LoVo (cell line): ENCODE measurements around the gene MYL6.

Experiments used
- DNase-seq: peaks from one replicate; pipeline ENCODE4 v3.0.0-alpha.2; 2016; ENCODE audit warnings: low spot score

MYL6 gene

DNA sequence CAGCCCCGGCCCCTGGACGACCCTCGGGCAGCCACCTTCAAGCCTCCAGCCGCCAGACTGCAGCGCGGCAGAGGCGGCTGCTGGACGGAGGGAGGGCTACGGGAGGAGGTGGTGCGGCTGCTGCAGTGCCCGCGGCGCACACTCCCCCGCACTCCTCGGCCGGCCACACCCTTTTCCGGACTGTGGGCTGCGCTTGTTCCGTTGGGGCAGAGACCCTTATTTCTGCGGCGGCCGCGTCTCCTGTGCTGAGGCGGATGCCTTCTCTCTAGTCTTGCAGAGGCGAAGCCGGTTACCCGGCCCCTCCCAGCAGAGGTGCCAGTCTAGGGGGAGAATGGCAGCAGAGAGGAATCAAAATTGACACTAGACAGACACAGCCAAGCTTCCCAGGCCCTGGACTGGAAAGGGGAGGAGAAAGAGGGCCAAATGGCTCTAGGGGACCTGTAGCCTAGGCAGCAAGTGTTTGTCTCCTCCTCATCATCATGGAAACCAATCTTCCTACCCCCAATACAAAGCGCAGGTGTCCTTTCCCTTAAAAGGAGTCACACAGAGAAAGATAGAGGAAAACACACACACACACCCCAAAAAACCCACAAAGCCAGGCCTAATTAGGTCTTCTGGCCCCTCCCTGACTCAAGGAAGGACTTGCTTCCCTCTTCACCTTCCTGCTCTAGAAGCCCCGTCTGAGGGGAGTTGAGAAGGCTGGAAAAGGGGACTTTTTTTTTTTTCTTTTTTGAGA, 28.8 kb upstream of the MYL6 start:
- DNase-seq: peak; percentile 52

DNA sequence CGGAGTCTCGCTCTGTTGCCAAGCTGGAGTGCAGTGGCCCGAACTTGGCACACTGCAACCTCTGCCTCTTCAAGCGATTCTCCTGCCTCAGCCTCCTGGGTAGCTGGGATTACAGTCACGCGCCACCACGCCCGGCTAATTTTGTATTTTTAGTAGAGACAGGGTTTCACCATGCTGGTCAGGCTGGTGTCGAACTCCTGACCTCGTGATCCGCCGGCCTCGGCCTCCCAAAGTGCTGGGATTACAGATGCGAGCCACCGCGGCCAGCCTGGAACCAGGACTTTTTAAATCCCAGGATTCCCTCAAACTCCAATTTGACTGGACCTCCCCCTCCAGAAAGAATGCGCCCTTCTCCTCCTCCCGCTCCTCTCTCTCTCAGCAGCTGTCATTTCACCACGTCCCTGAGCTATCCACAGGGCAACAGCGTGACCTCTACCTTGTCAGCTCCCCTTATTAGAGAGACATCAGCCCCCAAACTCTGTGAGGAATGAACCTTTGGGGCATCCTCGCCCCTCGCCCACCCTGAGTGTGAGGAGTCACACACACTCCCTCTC, 28.1 kb upstream of the MYL6 start:
- no peak for DNase-seq

DNA sequence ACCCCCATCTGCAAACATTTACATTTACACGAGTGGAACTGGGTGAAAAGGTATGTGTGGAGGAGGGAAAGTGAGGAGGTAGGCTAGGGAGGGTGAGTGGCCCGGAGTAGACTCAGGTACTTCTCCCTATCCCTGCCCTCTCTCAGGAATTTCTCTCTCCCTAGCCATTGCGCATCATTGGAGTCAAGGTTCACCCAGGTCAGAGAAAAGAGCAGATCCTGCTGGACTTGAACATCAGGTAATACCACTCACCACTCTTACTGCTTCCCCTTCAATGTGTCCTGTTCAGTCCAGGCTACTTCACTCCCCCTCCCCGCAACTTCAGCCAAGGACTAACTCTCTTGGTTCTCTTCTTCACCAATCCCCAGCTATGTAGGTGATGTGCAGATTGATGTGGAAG, 27.3 kb upstream of the MYL6 start:
- DNase-seq: no peak

DNA sequence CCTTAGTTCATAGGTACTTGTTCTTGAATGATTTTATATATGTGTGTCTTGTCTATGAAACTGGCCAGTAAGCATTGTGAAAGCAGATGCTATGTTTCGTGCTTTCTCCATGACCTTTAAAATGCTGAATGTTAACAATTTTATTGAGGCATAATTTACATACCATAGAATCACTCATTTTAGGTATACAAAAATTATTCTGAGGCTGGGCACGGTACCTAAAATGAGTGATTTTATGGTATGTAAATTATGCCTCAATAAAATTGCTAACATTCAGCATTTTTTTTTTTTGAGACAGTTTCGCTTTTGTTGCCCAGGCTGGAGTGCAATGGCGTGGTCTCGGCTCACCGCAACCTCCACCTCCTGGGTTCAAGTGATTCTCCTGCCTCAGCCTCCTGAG, 23.3 kb upstream of the MYL6 start:
- no peak for DNase-seq

DNA sequence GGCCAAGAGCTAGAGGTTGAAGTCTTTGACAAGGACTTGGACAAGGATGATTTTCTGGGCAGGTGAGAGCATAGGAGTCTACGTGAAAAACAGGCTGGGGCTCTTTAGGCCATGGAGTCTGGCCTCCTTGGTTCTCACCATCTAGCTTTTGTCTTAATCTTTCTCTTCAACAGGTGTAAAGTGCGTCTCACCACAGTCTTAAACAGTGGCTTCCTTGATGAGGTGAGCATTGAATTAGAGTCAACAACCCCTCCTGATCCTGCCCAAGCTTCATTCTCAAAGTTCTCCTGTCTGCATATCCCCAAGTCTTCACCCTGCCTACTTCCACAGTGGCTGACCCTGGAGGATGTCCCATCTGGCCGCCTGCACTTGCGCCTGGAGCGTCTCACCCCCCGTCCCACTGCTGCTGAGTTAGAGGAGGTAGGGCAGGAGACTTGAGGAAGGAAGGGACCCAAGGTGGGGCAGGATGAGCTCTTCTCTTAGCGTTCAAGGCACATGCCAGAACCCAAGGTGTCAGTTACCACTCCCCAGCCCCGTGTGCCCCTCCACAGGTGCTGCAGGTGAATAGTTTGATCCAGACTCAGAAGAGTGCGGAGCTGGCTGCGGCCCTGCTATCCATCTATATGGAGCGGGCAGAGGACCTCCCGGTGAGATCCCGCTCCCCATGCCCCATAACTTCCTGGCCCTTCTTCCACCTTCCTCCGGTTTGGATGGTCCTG, 20.1 kb upstream of the MYL6 start:
- DNase-seq: no peak

DNA sequence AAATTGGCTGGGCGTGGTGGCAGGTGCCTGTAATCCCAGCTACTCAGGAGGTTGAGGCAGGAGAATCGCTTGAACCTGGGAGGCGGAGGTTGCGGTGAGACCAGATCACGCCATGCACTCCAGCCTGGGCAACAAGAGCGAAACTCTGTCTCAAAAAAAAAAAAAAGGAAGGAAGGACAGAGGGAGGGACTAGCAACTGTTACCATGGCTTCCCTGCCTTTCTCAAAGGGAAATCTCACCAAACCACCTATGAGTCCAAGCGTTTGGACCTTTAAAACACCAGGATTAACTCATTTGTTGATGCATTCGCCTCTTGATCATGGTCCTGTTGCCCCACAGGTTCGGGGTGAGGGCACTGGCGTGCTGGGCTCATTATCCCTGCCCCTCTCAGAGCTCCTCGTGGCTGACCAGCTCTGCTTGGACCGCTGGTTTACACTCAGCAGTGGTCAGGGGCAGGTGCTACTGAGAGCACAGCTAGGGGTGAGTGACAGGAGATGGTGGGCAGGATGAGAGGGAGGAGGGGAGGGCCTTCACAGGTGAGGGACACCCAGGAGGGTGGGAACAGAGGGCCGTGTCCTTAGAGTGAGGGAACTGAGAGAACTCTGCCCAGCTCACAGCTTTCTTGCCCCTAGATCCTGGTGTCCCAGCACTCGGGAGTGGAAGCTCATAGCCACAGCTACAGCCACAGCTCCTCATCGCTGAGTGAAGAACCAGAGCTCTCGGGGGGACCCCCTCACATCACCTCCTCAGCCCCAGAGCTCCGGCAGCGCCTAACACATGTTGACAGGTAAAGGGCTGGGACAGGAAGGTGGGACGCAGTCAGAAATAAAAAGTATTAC, 16.0 kb upstream of the MYL6 start:
- DNase-seq: no peak

DNA sequence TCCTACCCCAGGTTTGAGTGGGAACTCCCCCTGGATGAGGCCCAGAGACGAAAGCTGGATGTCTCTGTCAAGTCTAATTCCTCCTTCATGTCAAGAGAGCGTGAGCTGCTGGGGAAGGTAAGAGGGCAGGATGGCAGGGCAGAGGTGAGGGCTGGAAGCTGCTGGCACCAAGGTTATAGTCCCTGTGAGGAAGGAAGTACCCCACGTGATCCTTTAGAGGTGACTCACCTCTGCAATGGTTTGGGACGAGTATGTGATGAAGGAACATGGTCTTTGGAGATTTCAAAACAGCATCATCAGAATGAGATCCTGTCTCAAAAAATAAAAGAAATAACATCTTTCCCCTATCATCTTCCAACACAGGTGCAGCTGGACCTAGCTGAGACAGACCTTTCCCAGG, 14.9 kb upstream of the MYL6 start:
- no peak for DNase-seq

DNA sequence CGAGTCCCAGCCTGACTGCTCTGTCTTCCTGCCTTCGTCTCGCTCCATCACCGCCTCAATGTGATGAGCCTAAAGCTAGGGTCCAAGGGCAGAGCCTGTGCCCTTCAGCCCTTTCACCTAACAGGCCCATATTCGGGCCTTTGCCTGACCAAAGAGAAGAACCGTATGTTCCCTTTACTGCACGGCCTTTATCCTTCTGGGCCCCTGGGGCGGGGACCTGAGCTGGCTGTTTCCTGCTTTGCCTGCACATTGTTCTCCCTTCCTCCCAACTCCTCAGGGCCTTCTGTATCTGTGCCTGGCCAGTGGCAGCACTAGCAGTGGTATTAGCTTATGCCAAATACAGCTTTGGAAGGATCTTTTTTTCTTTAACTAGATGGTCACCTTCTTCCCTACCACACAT, 14.3 kb upstream of the MYL6 start:
- no peak for DNase-seq

DNA sequence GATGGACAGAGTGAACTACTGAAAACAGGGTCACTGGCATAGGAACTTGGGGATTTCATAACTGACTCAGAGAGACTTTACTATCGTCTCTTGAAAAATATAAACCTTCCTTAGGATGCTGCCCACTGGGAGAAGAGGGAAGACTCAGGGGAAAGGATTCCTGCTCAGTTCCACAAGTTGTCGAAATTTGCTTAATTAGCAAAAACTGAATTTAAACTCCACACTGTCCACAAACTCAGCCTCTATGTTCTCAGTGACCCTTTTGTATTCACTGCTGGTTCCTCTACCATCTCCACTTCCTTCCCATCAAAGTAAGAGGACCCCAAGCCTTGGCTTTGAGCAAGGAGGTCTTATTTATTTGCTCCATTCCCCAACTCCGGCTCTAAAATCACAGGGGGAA, 12.9 kb upstream of the MYL6 start:
- no peak for DNase-seq

DNA sequence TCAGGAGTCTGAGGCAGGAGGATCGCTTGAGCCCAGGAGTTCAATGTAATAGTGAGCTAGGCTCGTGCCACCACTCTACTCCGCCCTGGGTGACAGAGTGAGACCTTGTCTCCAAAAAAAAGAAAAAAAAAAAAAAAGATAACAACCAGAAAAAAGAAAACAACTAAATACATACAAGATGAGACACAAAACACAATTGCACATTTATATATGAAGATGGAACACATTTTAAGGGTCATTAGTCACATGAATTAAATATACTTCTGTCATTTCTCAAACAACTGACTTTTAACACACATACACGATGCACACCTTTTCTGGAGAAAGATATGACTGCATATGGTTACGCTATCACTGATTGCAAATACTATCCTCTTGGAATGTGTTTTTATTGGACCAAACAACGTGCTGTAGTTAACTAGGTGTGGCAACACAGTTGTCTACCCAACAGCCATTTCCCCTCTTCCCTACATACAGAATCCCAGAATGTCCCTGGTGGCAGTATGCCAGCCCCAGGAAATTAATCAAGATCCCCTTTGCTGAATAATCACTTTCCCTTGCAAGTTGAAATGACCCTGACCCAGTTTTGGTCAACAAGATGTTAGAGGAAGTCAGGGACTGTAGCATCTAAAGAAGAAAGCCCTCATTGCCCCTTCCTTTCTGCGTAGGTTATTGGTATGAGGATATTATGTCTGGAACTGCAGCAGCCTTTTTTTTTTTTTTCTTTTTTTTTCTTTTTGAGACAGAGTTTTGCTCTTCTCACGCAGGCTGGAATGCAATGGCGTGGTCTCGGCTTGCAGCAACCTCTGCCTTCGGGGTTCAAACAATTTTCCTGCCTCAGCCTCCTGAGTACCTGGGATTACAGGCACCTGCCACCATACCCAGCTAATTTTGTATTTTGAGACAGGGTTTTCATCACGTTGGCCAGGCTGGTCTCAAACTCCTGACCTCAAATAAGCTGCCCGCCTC, 11.4 kb upstream of the MYL6 start:
- DNase-seq: peak; percentile 77

DNA sequence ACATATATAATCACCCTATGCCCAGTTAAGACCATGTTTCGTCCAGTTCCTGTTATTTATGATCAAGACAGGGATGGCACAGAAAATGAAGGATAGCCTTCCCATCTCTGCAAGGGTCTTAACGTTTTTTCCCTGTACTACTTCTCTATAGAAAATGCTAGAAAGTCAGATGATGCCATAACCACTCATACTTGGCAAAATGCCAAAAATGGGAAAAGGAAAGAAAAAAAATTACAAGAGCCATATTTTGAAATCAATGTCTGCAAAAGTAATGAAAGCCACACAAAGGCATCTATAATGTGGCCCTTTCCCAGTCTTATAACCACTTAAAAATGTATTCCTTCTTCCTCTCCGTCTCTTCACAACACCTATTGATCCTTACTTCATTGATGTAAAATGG, 7.6 kb upstream of the MYL6 start:
- DNase-seq: no peak

DNA sequence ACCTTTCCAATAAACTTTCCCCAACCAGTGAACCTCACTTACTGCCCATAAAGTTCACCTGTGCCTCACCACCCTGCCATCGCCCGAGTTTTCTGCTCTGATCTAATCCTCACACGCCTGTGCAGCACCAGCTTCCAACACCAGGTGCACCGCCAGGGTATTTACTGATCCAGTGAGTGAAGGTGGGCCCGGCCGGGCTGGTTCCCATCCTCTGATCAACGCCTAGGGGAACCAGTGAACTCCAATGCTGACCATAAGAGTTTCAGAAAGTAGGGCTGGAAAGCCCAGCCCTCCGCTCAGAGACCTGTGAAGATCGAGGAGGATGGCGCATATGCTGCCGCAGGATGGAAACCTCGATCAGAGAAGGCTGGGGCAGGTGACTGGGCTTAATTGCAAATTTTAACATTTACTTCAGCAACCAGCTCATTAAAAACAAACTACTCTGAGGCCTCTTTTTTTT, 6.5 kb upstream of the MYL6 start:
- peak; percentile 82 for DNase-seq

DNA sequence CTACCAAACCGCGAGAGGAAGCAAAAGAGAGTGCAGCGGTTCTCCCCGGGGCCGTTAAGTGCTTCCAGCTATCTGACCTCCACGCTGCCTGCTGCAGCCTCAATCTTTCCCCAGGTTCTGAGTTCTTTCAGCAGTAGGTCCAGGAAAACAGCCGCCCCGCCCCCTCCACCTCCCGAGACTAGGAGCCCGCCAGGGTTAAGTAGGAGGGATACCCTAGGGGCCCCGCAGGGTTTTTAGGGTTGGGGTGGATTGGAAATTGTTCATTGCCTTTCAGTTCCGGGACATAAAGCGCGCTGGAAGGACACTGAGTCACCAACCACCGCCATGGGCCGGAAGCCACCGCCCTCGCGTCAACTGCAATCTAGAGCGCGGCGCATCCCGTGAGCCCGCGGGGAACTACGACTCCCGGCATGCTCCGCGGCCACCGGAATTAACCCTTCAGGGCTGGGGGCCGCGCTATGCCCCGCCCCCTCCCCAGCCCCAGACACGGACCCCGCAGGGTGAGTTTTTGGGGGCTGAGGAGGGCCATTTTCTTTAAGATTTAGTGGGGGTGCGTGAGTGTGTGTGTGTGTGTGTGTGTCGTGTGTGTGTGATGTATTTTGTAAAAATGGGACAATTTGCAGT, 5.9 kb upstream of the MYL6 start, which contains the start of gene MYL6B:
Gene MYL6B, plus strand, starts transcription at position 456 of the 624 bp plus-strand sequence. CDS start 1,332 bp downstream, outside the sequence.
- DNase-seq: peak; percentile 98

DNA sequence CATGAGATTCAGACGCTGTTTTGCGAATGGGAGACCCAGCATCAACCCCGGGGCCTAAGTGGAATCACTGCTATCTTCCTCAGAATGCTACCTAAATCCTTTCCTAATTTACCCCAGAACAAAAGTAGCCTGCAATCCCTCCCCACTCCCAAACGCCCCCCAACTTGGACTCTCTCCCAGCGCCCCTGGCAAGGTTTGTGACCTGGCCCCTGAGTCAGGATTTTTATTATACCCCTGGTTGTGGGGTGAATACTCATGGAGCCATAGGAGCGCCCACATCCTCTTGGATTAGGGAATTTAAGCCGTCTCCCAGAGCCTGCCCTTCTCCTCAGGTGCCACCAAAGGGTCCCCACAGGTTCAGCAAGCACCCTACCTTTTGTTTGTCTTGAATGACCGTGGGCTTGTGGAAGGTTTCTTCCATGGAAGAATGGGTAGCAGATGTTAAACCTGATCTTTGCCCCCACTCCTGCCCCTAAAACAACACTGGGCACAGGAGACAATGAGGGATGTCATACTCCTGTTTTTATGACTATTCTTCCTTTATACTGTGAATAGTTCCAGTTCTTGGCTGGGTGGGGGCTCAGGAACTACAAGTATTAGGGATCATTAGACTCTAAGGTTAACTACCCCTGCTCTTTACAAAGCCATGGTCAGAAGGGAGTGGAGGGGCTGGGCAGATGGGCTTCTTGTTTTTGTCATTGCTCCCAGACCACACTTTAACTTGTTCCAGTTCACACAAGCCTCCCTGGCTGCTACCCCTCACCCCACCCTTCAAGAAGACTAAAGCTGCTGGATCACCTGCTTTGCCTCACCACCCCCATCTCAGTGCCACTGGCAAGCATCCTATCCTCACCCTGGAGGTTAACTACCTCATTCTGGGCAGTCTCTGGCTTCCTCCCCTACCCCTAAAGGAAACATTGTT, 5.1 kb upstream of the MYL6 start:
- DNase-seq: no peak

DNA sequence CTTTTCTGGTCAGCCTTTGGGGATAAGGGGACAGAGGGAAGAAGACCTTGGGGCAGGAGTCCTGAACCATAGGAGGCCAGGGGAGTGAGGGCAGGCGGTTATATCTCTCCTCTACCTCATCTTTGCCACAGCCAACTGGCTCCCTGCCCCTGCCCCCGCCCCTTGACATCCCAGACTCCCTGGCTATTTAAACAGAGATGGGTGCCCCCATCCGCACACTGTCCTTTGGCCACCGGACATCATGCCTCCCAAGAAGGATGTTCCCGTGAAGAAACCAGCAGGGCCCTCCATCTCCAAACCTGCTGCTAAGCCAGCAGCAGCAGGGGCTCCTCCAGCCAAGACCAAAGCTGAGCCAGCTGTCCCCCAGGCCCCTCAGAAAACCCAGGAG, 4.5 kb upstream of the MYL6 start:
- DNase-seq: no peak

DNA sequence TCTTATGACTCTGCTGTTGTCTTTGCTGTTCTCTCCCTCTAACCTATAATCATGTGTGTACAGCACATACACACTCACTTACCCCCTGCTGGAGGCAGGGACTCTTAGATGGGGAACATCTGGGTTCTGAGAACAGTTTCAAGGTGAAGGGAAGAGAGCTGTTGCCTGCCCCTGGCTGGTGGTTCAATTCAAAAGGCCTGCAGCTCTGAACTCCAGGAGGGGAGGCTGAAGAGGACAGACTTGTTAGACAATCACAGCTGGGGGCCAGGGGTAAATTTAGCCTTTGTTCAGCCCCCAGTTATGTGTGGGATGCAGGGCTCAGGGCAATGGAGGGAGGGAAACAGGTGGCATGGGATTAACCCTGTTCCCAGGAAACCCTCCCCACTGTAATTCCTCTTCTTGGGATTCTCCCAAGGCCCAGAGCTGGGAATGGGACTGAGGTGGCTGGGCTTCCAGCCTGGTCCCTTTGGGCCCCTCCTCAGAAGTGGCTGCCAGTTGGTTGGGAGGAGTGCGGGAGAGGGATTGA, 3.9 kb upstream of the MYL6 start:
- DNase-seq: no peak

DNA sequence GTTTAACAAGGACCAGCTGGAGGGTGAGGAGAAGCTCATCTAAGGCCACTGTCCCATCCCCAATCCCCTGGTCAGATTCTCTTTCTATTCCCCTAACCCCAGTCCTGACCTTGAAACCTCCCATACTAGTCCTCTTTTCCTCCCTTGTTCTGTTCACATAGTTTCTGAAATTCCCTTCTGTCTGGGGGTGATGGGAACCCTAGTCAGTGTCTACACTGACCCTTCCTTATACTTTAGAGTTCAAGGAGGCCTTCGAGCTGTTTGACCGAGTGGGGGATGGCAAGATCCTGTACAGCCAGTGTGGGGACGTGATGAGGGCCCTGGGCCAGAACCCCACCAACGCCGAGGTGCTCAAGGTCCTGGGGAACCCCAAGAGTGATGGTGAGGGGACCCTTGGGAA, 3.3 kb upstream of the MYL6 start:
- no peak for DNase-seq

DNA sequence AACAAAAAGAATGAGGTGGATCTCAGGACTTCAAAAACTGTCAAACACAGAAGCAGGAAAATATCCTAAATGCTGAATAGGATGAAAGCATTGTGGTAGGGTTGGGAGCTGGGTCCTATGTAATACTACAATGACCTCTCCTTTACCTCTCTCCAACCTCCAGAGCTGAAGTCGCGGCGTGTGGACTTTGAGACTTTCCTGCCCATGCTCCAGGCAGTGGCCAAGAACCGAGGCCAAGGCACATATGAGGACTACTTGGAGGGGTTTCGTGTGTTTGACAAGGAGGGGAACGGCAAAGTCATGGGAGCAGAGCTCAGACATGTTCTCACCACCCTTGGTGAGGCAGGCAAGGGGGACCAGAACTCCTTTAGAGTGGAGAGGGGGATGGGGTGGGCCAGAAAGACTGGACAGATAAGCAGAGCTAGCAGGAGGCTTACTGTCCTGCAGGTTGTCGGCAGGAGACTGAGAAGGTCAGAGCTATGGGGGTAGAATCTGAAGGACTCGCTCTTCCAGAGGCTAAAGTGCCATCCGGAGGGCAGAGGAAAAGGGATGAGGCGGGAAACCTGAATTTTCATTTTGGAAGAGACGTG, 2.8 kb upstream of the MYL6 start:
- no peak for DNase-seq
